GM19043 (cell line): ENCODE measurements around the gene CEP19.

Experiments
- ATAC-seq: cut with Tn5 transposase; IDR thresholded peaks from one replicate; pipeline ENCODE4 v1.9.1; 2021; ENCODE audit warnings: low read depth; ENCODE audit not compliant: unreplicated experiment

Gene CEP19

GRCh38 chr3:196712514-196713413 lies 714 bp upstream of the CEP19 start:
- peak; percentile 27 for ATAC-seq

- ATAC-seq: no peak
These were observed 3.6 kb downstream of the CEP19 start for GRCh38 chr3:196708467-196708866.

GRCh38 chr3:196707566-196707965 lies 4.5 kb downstream of the CEP19 start:
- no peak for ATAC-seq

GRCh38 chr3:196706731-196707130 lies 5.3 kb downstream of the CEP19 start:
- ATAC-seq: no peak

- ATAC-seq: no peak
These were observed 5.7 kb downstream of the CEP19 start for GRCh38 chr3:196706327-196706726.

GRCh38 chr3:196700801-196701200 lies 11.2 kb downstream of the CEP19 start:
- no peak for ATAC-seq

- no peak for ATAC-seq
These were observed 12.3 kb downstream of the CEP19 start for GRCh38 chr3:196699749-196700148.

- ATAC-seq: no peak
These were observed 14.8 kb downstream of the CEP19 start for GRCh38 chr3:196697270-196697669.

- no peak for ATAC-seq
These were observed 16.2 kb downstream of the CEP19 start for GRCh38 chr3:196695849-196696226.

- no peak for ATAC-seq
These were observed 16.9 kb downstream of the CEP19 start for GRCh38 chr3:196694941-196695848.

- ATAC-seq: no peak
These were observed 17.8 kb downstream of the CEP19 start for GRCh38 chr3:196694202-196694638.

GRCh38 chr3:196691386-196691785 lies 20.7 kb downstream of the CEP19 start:
- ATAC-seq: no peak

- ATAC-seq: no peak
These were observed 21.9 kb downstream of the CEP19 start for GRCh38 chr3:196689941-196690660.

- ATAC-seq: no peak
These were observed 23.7 kb downstream of the CEP19 start for GRCh38 chr3:196688349-196688748.

- no peak for ATAC-seq
These were observed 25.6 kb downstream of the CEP19 start for GRCh38 chr3:196686436-196686835.

- ATAC-seq: peak; percentile 93
These were observed 27.3 kb downstream of the CEP19 start for GRCh38 chr3:196684548-196685407.

- no peak for ATAC-seq
These were observed 34.1 kb downstream of the CEP19 start for GRCh38 chr3:196677931-196678330.

GRCh38 chr3:196677353-196677752 lies 34.7 kb downstream of the CEP19 start:
- ATAC-seq: no peak

- ATAC-seq: no peak
These were observed 38.4 kb downstream of the CEP19 start for GRCh38 chr3:196673632-196674031.

- ATAC-seq: no peak
These were observed 41.7 kb downstream of the CEP19 start for GRCh38 chr3:196670339-196670738.
